Peyer's patch (tissue), 4 donors: Measurements from ENCODE around the gene MSLN. TPM values are rescaled to one million over a fixed set of nuclear protein-coding genes. Genes with fewer than 3 reads are reported as not detected.

Source experiments
- DNase-seq, 3 donors: peaks; one replicate each; pipeline ENCODE4 v3.0.0-alpha.2; 2017 to 2019
- H3K27ac ChIP-seq, 4 donors: fragments of 200-600 bp; sonication (generic); one replicate each; pipeline ENCODE4 v1.5.1; 2016 to 2019
- H3K27me3 ChIP-seq, 2 donors: fragments of 200-600 bp; sonication (generic); one replicate each; pipeline ENCODE4 v1.5.1; 2019
- H3K36me3 ChIP-seq, 3 donors: fragments of 200-600 bp; sonication (generic); one replicate each; pipeline ENCODE4 v1.5.1; 2016 to 2019
- H3K4me1 ChIP-seq, 4 donors: fragments of 200-600 bp; sonication (generic); one replicate each; pipeline ENCODE4 v1.5.1; 2016 to 2019
- H3K4me3 ChIP-seq, 4 donors: fragments of 200-600 bp; sonication (generic); 1 replicate in 3 of 4; 2 replicates in 1 of 4; pipeline ENCODE4 v1.5.1; 2016 to 2019; ENCODE audit warnings: mild to moderate bottlenecking in 1 of 4
- H3K9me3 ChIP-seq, 4 donors: fragments of 200-600 bp; sonication (generic); one replicate each; pipeline ENCODE4 v1.5.1; 2016 to 2019; ENCODE audit warnings: mild to moderate bottlenecking in 1 of 4
- CTCF ChIP-seq, 6 experiments: fragments of 450-650 bp in 4 of 6; fragments of 200-600 bp in 2 of 6; sonication (generic) in 1 of 6; IDR thresholded peaks; one replicate each; pipeline ENCODE4 v1.5.1; 2017 to 2019; ENCODE audit warnings: antibody characterized with exemption in 6 of 6, mild to moderate bottlenecking in 3 of 6, moderate library complexity in 1 of 6
- POLR2A ChIP-seq, 2 donors: fragments of 450-650 bp; IDR thresholded peaks; one replicate each; pipeline ENCODE4 v1.5.1; 2017; ENCODE audit warnings: antibody characterized with exemption in 2 of 2, mild to moderate bottlenecking in 2 of 2, moderate library complexity in 2 of 2
- total RNA-seq, 4 donors: library from RNA; depleted of rRNA; stranded (reverse); fragments of >200 nt; gene quantifications; one replicate each; pipeline ENCODE4 v1.1.0, GENCODE V29; 2016

MSLN gene
- total RNA-seq, 4 donors from 2014 or later: 2.6 to 7.7 (median 5.4) TPM; not detected in 1

GRCh38 chr16:805474-805873, 44.9 kb downstream of the MSLN start:
- Histone ChIP-seq H3K4me3 (no peak overlapping the region), H3K4me1 (peaks cover 0 to 6% (median 0%) of the 10 kb centered on the region in 4 donors), H3K27ac (no peak overlapping the region), H3K9me3 (no peaks in the 10 kb centered on the region), H3K36me3 (no peaks in the 10 kb centered on the region), H3K27me3 (peaks cover 0 to 13% of the 10 kb centered on the region in 2 donors)
- DNase-seq: no peak
- no peak for TF ChIP-seq POLR2A (IDR thresholded peaks at IDR 0.05)
- no peak for TF ChIP-seq CTCF (IDR thresholded peaks at IDR 0.05)

GRCh38 chr16:807347-808084, 47.0 kb downstream of the MSLN start:
- Histone ChIP-seq H3K4me1 (peaks cover 0 to 6% (median 0%) of the 10 kb centered on the region in 4 donors), H3K9me3 (no peaks in the 10 kb centered on the region), H3K27ac (peak overlapping the region; percentile 91 to 96 (median 94)), H3K36me3 (no peaks in the 10 kb centered on the region), H3K4me3 (peak overlapping the region; percentile 59 to 84 (median 82)), H3K27me3 (no peaks in the 10 kb centered on the region)
- DNase-seq: peak; percentile 91 to 97 (median 94)
- TF ChIP-seq POLR2A (IDR thresholded peaks at IDR 0.05) (peak; percentile 82), CTCF (IDR thresholded peaks at IDR 0.05) (no peak)

- Histone ChIP-seq H3K9me3 (no peaks in the 10 kb centered on the region), H3K4me1 (peaks cover 0 to 6% (median 0%) of the 10 kb centered on the region in 4 donors), H3K27me3 (peaks cover 0 to 2% of the 10 kb centered on the region in 2 donors), H3K27ac (peak overlapping the region; percentile 91 to 96 (median 94)), H3K4me3 (peak overlapping the region; percentile 59 to 84 (median 82)), H3K36me3 (no peaks in the 10 kb centered on the region)
- no peak for TF ChIP-seq CTCF (IDR thresholded peaks at IDR 0.05)
- TF ChIP-seq POLR2A (IDR thresholded peaks at IDR 0.05): no peak
- no peak for DNase-seq
These were observed 47.5 kb downstream of the MSLN start for GRCh38 chr16:808085-808386.

DNA sequence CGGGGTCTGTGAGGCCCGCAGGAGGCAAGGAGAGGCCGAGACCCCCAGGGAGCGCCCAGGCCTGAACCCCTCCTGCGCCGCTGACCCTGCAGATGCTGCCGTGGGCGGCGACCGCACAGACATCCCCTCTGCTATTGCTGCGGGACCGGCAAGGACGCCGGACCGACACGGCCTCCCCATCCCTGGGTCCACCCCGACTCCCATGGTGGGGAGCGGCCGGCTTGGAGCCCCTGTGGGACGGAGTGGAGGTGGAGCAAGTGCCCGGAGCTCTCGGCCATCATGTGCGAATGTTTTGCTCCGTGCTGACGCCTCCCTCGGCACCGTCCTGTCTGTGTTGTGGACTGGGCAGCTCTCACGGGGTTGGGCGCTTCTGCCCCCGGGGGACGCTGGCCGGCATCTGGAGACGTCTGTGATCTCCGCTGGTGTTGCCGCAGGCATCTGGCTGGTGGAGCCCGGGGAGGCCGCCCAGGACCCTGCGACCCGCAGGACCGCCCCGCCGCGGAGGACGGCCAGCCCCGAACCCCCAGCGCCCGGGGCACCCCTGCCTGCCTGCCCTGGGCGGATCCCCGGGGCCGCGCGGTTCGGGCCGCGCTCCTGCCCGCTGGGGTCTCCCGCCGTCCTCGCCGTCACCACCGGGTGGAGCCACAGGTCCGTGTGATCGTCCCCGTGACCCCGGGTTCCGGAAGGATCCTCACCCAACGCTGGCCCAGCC, 52.8 kb downstream of the MSLN start:
- TF ChIP-seq CTCF (IDR thresholded peaks at IDR 0.05): peak; percentile 7 to 58 (median 50)
- TF ChIP-seq POLR2A (IDR thresholded peaks at IDR 0.05): no peak
- peak overlapping the region in 1 of 4 donors; percentile 3 for H3K4me3 ChIP-seq
- no peaks in the 10 kb centered on the region for H3K9me3 ChIP-seq
- H3K36me3 ChIP-seq: no peaks in the 10 kb centered on the region
- peaks cover 0 to 10% of the 10 kb centered on the region in 2 donors for H3K27me3 ChIP-seq
- H3K27ac ChIP-seq: no peak overlapping the region
- peak in 2 of 3 donors; percentile 32 to 59 for DNase-seq
- H3K4me1 ChIP-seq: peaks cover 0 to 9% (median 4%) of the 10 kb centered on the region in 4 donors

DNA sequence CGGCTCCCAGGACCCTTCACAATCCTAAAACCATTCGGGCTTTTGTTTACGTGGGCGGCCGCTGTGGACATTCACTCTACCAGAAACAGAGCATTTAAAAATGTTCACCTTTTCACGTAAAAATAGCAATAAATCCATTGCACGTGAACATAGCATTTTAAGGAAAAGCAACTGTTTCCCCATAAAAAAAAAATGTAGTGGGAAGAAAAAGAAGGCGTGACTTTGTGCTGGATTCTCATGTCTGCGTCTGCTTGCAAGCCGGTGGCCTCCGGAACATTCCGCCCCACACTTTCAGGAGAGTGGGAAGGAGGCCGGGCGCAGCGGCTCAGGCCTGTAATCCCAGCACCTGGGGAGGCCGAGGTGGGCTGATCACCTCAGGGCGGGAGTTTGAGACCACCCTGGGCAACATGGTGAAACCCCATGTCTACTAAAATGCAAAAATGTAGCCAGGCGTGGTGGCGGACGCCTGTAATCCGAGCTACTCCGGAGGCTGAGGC, 53.4 kb downstream of the MSLN start:
- Histone ChIP-seq H3K4me1 (peaks cover 0 to 9% (median 3%) of the 10 kb centered on the region in 4 donors), H3K4me3 (no peak overlapping the region)

More for the DNA sequence above, 53.4 kb downstream of the MSLN start:
- peaks cover 0 to 10% of the 10 kb centered on the region in 2 donors for H3K27me3 ChIP-seq
- no peak for TF ChIP-seq CTCF (IDR thresholded peaks at IDR 0.05)
- TF ChIP-seq POLR2A (IDR thresholded peaks at IDR 0.05): no peak
- no peak overlapping the region for H3K27ac ChIP-seq
- H3K9me3 ChIP-seq: no peaks in the 10 kb centered on the region
- no peaks in the 10 kb centered on the region for H3K36me3 ChIP-seq
- no peak for DNase-seq
